Posterior cingulate gyrus (tissue), 11 donors: Measurements from ENCODE around the gene ADAMTSL2.
A peak's percentile ranks its signal among the peaks of the same experiment; 100 is the strongest.

ENCODE experiments used
- DNase-seq, 10 donors: peaks; one replicate each; pipeline versions ENCODE4 v3.0.0 to v3.0.0-alpha.2; 2020 to 2021; ENCODE audit warnings: mixed read lengths in 3 of 10
- intact Hi-C: fragments of 100-400 bp; cut with DNase I; formaldehyde crosslinking; loops from one replicate; pipeline ENCODE4 v1.15.1; 2023

Gene ADAMTSL2

GRCh38 chr9:133566817-133567216 is 32.3 kb downstream of the ADAMTSL2 start:
- DNase-seq: no peak
- intact Hi-C loops: no loop called here

GRCh38 chr9:133568186-133568585 is 33.7 kb downstream of the ADAMTSL2 start:
- no peak for DNase-seq
- intact Hi-C loops: no loop called here

DNA sequence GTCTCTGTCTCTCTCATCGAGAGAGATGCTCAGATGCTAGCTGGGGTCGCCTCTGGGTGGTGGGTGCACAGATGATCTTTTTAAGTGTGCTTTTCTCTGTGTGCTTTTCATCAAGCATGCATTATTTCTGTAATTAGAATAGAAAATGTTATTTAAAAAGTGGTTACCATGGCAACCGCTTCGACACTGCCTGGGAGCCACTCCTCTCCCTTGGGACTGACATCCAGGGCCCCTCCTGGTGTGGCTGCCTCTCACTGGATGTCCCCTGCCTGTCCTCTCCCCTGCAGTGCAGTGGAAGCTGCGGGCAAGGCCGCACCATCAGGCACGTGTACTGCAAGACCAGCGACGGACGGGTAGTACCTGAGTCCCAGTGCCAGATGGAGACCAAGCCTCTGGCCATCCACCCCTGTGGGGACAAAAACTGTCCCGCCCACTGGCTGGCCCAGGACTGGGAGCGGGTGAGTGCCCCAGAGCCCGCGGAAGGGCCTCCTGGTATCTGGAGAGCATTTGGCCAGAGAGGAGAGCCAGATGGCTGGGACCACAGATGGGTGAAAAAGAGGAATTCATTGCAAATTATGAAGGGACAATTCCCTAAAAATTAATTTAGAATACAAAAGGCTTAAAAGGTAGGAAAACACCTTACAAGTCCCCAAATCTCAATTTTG is 34.7 kb downstream of the ADAMTSL2 start:
- intact Hi-C loops: no loop called here
- DNase-seq: no peak

DNA sequence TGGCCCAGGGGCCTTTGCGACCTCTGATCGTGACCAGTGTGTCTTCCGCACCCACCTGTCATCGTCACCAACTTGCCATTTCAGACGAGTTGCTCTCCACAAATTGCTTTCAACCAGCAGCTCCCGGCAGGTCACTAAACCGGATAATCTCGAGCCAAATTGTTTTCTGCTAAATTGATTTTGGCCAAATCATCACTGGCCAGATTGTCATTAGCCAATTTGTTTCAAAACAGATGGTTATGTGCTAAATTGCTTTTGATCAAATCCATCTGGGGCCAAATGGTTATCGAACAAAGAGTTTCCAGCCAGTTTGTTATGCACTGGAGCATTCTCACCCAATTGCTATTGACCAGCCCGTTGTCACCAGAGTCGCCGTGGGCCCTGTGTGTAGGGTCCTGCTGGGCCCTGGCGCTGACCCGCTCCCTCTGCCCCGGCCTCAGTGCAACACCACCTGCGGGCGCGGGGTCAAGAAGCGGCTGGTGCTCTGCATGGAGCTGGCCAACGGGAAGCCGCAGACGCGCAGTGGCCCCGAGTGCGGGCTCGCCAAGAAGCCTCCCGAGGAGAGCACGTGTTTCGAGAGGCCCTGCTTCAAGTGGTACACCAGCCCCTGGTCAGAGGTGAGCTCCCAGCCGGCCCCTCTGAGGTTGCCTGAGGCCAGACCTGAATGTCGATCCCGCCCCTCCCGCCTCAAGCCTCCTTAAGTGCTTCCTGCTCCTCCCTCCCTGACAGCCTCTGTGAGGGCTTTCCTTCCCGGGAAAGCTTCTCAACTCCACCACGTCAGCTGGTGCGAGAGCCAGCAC is 35.6 kb downstream of the ADAMTSL2 start:
- no peak for DNase-seq
- intact Hi-C loops: loop anchor here (5.0 kb wide), 1 partner anchor 38 kb away; the partner anchor contains the start of gene ADAMTSL2

GRCh38 chr9:133570691-133571080 is 36.2 kb downstream of the ADAMTSL2 start:
- intact Hi-C loops: loop anchor here (5.0 kb wide), 1 partner anchor 38 kb away; the partner anchor contains the start of gene ADAMTSL2
- DNase-seq: no peak

DNA sequence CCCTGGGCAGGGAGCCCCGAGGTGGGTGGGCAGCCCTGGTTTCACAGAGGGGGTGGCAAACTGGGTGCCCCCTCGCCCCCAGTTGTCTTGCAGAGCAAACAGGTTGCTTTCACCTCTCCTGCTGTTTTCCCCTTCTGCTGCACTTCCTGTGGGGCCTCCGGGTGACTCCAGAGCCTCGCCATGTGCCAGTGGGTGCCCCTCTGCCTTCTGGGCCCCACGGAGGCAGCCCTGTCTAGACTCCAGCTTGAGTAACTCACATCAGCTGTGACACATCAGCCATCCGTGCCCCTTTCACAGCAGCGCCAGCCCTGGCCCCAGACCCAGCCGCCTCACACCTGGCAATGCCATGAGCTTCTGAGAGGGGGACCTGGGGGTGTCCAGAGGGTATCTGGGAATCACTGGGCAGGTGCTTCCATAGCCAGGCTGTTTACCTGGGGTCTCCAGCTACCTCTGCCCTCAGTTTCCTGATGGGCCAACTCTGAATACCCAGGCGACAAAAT is 36.9 kb downstream of the ADAMTSL2 start:
- DNase-seq: no peak
- intact Hi-C loops: loop anchor here (5.0 kb wide), 1 partner anchor 39 kb away; the partner anchor contains the start of gene ADAMTSL2

- intact Hi-C loops: loop anchor here (5.0 kb wide), 1 partner anchor 40 kb away; the partner anchor contains the start of gene ADAMTSL2
- DNase-seq: peak in 1 of 10 donors; percentile 68
These were observed 37.5 kb downstream of the ADAMTSL2 start for GRCh38 chr9:133571896-133572595.

- peak; percentile 75 to 98 (median 85) for DNase-seq
- intact Hi-C loops: loop anchor here (5.0 kb wide), 1 partner anchor 41 kb away; the partner anchor contains the start of gene ADAMTSL2
These were observed 38.4 kb downstream of the ADAMTSL2 start for GRCh38 chr9:133572821-133573361.

DNA sequence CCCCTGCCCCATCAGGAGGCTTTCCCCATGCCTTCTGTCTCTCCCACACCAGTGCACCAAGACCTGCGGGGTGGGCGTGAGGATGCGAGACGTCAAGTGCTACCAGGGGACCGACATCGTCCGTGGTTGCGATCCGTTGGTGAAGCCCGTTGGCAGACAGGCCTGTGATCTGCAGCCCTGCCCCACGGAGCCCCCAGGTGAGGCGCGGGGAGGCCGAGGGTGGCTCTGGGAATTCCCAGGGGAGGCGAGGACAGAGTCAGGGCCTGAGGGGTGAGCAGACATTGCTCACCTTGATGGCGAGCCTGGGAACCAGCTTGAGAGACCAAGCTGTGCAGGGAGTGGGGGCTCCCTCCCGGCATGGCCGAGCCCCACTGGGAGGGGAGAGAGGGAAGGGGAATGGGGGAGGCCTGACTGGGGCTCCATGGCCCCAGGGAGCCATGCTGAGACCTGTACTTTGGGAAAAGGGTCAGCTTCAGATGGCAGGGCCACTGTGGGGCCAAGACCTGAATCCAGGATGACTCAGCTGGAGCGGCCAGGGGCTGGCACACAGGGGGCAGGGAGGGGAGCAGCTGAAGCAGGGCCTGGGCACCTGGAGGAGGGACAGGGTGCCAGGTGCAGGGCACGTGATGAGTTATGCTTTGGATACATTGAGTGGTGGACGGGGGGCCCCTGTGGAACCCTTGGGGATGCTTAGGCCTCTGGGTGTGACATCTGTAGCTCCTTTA is 39.4 kb downstream of the ADAMTSL2 start:
- peak in 1 of 10 donors; percentile 83 for DNase-seq
- intact Hi-C loops: loop anchor here (5.0 kb wide), 1 partner anchor 42 kb away; the partner anchor contains the start of gene ADAMTSL2

GRCh38 chr9:133574771-133575170 is 40.3 kb downstream of the ADAMTSL2 start:
- intact Hi-C loops: loop anchor here (5.0 kb wide), 1 partner anchor 42 kb away; the partner anchor contains the start of gene ADAMTSL2
- peak in 1 of 10 donors; percentile 78 for DNase-seq

DNA sequence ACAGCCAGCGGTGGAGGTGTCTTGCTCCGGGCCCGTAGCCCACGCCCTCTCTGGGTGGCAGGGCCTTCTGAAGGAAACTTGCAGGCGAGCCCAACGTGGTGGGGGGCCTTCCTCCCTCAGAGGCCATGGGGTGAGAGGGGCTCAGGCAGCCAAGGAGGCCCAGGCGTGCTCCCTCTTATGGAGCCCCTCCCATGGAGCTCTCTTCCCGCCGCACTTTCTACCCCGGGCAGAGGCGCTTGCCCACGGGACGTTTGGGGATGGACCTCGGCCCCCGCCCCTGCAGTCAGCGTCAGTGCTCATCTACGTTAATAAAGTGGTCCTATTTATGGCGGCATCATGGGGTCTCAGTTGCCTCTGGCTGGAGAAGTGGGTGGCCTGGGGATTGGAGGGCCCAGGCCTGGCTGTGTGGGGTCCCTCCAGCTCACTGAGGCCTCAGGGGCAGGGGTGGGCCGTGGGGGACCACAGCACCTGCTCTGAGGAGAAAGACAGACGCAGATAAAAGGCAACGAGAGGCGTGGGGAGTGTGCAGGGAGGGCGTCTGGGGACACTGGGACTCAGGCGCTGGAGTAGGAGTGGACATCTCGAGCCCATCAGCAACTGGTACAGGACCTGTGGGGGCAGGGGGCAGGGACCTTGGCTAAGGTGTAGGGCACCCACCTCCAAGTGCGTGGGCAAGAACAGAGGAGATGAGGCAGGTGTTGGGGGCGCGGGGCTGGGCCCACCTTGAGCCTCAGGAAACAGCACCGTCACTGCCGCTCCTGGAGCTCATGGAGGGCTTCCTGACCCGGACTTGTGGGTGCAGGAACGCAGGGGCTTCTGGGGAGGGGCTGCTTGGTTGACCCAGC is 40.9 kb downstream of the ADAMTSL2 start:
- intact Hi-C loops: no loop called here
- DNase-seq: peak in 1 of 10 donors; percentile 81

- intact Hi-C loops: no loop called here
- peak in 1 of 10 donors; percentile 75 for DNase-seq
These were observed 41.7 kb downstream of the ADAMTSL2 start for GRCh38 chr9:133576031-133576874.

GRCh38 chr9:133576875-133577736 is 42.6 kb downstream of the ADAMTSL2 start:
- intact Hi-C loops: no loop called here
- DNase-seq: peak in 1 of 10 donors; percentile 85

- intact Hi-C loops: no loop called here
- DNase-seq: peak in 1 of 10 donors; percentile 43
These were observed 43.2 kb downstream of the ADAMTSL2 start for GRCh38 chr9:133577737-133578112.

DNA sequence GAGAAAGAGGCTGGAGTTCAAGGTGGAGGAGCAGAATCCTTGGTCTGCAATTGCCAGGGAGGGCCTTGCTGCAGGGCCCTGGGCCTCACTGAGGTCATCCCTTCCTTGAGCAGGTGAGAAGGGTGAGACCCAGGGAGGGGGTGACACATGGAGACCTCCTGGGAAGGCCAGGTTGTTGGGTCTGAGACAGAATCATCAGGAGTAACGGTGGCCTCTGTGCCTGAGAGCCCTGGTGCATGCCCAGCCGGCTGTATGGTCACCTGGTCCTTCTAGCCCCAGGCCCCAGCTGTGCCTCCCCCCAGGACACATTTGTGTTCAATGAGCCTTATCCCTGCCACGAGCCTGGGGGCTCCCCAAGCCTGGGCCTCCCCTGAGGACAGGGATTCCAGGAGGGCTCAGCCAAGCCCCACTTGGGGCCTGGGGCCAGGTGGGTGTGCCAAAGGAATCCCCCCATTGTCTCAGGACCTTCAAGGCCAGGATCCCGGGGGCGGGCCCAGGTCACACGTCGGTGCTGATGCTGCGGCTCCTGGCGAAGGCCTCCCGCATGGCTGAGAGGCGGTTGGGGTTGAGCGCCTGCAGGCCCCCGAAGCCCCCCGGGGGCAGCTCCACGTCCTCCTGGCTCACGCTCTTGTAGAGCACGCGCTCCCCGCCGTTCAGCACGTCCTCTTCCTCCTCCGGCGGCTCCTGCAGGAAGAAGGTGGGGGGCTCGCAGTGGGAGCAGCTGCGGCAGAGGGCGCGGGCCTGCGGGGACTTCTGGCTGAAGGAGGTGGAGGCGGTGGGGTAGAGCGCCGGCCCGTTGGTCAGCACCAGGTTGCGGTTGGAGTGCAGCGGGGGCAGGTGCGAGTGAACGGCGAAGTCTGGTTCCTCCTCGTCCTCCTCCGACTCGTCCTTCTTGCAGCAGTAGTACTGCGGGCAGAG is 44.3 kb downstream of the ADAMTSL2 start:
- DNase-seq: peak in 1 of 10 donors; percentile 83
- intact Hi-C loops: no loop called here
